GM21528 (cell line): ENCODE measurements around the gene ORAI2.

ENCODE experiments used
- ATAC-seq: cut with Tn5 transposase; IDR thresholded peaks from one replicate; pipeline ENCODE4 v1.9.1; 2021; ENCODE audit warnings: mild to moderate bottlenecking, moderate library complexity; ENCODE audit not compliant: unreplicated experiment, low FRiP score

ORAI2 gene

DNA sequence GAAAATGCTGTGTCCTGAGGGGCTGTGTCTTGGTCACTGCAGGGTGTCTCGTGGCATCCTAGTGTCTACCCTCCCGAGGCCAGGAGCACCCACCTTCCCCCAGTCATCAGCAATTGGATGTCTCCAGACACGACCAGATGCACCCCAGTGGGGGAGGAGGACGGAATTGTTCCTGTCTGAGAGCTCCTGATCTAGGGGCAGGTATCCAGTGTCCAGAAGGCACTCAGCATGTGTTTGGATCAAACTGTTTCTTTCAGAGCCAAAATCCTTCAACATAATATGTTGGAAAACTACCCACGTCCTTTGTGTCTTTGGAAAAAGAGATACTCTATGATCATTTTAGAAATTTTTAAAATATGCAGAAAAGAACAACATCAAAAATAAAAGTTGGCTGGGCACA is 20.3 kb upstream of the ORAI2 start:
- no peak for ATAC-seq

DNA sequence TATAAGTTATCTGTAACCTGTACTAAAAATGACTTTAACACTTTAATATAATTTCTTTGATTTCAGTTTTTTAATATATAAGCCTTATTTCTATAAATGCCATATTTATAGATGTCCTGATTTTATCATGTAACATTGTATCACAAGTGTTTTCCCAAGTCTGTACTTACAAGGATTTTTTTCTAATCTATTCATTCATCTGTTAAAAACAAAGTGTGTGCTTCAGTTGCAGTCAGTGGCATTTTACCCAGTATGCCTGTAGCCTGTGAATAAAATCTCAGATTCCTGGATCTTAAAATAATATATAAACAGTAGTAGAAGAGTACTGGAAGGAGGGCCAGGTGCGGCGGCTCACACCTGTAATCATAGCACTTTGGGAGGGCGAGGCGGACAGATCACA is 19.8 kb upstream of the ORAI2 start:
- ATAC-seq, result no peak

DNA sequence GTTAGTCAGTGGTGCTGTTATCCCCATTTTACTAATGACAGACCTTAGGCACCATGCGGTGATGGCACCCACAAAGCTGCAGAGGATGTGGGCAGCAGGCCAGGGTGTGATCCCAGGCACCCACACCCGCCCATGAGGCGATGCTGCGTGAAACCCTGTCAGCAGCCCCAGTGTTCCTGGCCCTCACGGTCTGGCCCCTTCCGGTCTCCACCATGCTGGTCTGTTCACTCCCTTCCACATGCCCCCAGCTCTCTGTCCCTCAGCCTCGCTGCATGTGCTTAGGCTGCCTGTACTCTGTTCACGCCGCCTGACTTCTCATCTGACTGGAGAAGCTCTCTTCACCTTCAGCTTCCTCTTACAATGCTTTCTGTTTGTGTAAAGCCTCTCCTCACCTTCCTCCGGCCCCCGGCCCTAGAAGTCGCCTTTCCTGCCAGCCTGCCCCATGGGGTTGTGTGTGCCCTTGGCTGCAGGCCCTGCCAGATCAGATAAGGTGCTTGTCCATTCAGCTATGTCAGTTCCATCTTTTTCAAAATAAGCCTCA is 17.6 kb upstream of the ORAI2 start:
- ATAC-seq, result no peak

DNA sequence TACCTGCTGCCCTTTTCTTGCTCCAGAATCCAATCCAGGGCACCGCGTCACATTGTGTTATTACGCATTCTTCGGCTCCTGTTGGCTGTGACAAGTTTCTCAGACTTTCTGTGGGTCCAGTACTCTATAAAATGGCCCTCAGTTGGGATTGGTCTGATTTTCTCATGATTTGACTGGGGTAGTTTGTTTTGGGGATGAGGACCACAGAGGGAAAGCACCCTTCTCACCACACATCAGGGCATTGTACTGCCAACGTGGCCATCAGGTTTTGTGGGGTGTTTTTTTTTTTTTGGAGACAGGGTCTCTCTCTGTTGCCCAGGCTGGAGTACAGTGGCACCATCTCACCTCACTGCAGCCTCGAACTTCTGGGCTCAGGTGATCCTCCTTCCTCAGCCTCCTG is 17.0 kb upstream of the ORAI2 start:
- no peak for ATAC-seq

DNA sequence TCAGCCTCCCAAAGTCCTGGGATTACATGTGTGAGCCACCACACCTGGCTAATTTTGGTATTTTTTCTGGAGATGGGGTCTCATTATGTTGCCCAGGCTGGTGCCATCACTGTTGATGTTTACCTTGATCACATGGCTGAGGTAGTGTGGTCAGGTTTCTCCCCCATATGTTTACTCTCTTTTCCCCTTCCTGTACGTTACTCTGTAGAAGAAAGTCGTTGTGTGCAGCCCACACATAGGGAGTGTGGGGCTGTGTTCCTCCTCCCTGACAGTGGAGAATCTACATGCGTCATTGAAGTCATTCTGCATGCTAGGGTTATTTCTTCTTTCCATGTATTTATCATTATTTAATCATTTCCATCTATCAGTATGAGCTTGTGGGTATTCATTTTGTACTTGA is 16.3 kb upstream of the ORAI2 start:
- ATAC-seq, result no peak

DNA sequence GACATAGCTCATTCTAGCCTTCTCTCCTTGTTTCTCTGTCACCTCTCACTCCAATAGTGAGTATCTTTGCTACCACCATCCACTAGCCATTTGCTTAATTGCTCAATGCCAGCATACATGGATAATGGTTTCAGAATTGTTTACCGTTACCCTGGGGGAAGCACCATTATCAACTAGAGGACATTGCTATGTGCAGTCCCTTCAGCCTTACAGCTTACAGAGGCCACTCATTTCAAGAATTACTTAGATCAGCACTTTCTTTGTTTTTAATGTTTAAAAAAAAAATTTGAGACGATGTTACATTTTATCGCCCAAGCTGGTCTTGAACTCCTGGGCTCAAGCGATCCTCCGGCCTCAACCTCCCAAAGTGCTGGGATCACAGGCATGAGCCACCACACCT is 14.8 kb upstream of the ORAI2 start:
- no peak for ATAC-seq

DNA sequence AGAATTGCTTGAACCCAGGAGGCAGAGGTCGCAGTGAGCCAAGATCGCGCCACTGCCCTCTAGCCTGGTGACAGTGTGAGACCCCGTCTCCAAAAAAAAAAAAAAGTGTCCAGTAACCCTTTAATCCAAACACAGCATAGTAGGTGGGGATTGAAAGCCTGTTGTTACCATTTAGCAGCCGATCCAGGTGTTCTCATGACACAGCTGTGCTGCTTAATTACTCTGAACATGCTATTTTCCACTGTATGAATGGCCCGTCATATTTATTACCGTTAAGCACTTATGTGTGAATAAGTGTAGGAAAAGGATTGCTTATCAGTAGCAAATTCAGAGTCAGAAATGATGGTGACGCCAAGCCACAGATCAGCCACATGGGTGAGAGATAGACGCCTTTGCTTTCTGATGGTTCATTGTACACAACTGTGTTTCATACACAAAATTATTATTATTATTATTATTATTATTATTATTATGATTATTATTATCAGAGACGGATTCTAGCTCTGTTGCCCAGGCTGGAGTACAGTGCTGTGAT is 11.6 kb upstream of the ORAI2 start:
- no peak for ATAC-seq

DNA sequence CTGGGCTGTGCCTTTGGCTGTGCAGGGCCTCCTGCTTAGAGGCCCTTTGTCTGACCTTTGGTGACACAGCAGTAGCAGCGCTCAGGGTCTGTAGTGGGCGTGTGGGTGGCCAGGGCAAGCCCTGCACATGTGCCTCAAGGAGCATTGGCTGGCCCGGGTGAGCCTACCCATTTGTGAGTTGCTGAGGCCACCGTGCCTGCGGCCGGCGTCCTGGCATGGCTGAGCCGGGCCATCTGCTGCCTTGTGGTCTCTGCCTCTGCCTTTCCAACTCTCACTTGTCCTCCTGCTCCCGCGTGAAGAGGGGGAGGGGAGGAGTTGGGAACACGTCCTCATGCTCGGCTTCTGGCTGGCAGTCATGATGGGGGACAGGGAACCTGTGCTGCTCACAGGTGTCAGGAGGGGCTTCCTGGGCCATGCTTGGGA is 9.2 kb upstream of the ORAI2 start:
- no peak for ATAC-seq

DNA sequence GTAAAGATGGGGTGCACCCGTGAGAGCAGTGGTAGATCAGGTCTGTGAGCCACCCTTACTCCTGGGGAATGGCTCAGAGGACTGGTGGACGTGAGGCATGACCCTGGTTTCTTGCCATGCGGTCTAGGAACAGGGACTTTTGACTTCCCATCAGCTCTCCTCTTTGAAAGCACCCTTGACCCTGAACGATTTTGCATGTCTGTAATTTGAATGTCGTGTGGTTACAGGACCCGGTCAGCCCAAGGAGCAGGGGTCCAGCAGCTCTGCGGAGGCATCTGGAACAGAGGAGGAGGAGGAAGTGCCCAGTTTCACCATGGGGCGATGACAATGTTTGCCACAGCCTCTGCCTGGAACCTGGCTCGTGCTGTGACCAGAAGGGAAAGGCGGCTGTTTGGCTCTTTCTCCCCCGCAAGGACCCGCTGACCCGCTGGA is 8.6 kb upstream of the ORAI2 start:
- ATAC-seq, result no peak

DNA sequence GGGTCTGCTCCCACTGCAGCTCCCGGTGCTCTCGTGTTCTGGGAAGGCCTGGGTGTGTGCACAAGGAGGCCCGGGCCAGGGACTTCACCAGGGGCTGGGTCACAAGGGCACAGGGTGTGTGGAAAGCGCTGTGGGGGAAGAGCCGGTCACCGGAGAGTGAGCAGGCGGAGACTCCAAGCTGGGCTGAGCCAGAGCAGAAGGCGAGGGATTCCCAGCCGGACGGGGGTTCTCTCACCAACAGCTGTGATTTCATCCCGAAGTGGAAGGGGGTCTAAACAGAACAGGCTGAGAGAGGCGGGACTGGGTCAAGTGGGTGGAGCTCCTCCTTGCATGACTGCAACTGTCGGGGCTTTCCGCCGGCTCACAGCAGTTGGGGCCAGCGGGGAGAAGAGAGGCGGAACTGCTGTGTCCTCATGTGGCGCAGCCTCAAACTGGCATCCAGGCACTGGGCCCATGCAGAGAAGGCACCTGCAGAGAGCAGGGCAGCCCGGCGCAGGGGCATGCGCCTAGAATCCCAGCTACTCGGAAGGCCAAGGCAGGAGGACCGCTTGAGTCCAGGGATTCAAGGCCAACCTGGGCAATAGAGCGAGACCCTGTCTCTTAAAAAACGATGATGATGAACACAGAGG is 7.6 kb upstream of the ORAI2 start:
- peak; percentile 65 for ATAC-seq

DNA sequence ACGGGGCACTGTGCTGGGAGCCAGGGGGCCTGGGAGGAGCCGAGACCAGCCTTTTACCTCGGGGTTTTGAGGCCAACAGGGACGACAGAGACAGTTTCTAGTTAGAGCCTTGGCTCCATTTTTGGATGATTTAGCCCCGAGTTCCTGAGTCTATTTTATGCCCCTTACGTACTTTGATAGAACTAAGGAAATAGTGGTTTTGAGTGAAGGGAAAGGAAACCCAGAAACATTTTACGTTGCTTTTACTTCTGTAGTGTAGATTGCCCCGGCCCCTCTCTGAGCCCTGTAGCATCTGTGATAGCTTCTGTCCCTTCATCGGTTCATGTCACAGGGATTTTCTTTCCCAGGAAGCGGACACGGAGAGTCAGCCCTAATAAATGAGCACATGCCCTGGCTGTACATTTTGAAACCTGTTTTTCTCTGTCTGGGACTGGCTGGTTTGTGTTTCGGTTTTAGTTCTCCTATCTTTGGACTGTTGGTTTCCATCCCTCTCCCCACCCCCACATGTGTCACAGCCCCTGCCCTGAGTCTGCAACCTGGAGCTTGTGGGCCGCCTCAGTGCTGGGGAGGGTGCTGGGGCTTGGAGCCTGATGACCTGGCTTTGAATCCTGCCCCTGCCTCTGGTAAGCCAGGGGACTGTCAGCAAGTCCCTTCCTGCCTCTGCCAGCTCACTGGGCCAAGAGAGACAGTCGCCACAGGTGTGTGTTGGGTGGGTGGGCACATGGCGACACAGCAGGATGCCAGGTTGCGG is 6.9 kb upstream of the ORAI2 start:
- ATAC-seq, result peak; percentile 47

DNA sequence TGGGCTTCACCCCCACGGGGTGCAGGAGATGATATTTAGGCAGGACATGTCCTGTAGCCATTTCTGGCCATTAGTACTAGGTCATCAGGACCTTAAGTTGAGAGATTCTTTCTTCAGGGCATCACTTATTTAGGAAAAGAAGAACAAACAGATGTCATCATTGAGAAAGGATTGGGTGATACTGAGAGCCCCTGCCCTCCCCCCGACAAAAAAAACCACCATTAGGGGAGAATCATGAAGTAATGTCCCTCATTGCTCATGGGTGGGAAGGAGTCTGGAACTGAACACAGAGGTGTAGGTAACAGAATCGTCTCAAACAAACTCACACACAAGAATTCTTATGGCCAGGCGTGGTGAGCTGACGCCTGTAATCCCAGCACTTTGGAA is 6.4 kb upstream of the ORAI2 start:
- no peak for ATAC-seq

DNA sequence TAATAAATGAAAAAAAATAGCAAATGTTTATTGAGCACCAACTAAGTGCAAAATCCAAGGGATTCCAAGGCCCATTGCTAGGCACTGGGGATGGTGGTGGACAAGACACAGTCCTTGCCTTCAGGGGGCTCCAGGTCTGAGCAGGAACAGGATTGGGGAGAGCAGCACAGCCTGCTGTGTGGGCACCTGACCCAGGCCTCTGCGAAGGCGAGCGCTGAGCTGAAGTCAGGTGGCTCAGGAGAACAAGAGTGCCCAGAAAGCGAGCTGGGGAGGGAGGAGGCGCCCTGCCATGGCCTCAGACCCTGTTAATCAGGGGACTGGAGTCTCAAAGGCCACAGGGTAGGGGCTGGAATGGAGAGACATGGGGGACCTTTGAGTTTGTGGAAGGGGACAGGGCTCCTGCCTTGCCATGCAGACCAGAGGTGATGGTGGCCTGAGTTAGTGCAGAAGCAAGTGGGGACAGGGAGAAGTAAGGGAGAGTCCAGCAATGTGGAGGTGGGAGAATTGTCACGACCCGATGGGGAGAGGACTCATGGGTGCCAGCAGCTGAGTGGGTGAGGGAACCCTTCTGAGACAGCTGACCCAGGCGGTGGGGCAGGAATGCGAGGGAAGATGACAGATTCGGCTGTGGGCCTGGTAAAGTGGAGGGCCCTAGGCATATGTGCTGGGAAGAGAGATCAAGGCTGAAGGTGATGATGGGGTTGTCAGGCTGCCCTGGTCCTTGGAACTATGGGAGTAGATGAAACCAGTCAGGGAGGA is 4.1 kb upstream of the ORAI2 start:
- no peak for ATAC-seq

DNA sequence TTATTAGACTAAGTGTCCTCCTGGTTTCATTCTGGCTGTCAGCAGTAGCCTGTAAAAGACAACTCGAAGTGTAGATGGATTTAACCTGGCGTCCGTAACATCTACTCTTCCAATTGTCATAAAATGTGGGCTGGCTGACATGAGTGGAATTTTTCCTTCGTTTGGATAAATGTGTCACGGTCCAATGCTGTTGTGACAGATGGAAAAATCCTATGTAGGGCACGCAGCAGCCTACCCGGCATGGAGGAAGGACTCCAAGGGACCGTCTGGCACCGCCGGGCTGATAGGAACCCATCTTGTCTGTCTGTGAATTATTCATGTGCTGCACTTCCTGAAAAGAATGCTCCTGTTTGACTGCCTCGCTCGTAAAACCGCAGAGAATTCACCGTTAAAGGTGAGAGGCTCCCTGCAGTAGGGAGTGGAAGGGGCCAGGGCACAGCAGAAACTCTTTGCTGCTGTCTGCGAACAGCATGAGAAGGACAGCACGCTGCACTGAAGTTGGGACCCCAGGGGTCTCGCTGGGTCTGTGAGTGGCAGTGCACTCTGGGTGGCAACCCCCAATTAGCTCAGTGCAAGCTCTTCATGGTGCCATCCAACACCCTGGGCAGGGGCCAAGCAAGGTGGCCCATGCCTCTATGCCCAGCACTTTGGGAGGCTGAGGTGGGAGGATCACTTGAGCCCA is 1.6 kb upstream of the ORAI2 start:
- peak; percentile 33 for ATAC-seq

DNA sequence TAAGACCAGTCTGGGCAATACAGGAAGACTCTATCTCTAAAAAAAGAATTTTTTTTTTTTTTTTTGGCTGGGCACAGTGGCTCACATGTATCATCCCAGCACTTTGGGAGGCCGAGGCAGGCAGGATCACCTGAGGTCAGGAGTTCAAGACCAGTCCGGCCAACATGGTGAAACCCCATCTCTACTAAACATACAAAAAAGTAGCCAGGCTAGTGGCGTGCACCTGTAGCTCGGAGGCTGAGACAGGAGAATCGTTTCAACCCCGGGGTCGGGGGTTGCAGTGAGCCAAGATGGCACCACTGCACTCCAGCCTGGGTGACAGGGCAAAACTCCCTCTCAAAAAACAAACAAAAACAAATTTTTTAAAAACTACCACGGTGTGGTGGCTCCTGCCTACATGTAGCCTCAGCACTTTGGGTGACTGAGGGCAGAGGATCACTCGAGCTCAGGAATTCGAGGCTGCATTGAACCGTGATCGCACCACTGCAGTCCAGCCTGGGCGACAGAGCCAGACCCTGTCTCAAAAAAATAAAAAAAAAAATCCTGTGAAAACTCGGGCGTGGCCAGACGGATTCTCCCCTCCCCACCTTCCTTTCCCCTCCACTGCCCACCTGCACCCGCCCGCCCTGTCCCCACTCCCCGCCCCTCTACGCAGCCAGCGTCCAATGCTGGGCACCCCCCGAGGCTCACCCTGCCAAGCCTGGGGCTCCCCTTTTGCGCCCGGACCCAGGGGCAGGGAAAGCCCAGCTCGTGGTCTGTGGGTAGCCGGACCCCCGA is 745 bp upstream of the ORAI2 start:
- peak; percentile 34 for ATAC-seq

DNA sequence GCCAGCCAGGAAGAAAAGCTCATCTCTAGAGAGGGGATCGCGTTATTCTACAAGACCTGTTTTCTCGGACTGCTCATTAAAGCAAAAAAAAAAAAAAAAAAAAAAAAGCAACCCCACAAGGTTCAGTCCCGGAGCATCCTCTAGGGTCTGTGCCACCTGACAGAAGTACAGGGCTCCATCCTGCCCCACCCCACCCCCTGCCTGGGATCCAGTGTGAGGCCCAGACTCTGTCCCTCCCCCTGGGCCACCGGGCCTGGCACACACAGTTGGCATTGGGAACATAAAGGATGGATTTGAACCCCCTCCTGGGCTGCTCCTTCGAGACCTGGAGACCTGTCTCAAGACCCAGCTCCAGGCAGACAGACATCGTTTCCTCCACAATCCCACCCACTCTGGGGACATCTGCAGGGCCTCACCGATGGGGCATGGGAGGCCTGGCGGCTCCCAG is 688 bp downstream of the ORAI2 start:
- ATAC-seq, result no peak

DNA sequence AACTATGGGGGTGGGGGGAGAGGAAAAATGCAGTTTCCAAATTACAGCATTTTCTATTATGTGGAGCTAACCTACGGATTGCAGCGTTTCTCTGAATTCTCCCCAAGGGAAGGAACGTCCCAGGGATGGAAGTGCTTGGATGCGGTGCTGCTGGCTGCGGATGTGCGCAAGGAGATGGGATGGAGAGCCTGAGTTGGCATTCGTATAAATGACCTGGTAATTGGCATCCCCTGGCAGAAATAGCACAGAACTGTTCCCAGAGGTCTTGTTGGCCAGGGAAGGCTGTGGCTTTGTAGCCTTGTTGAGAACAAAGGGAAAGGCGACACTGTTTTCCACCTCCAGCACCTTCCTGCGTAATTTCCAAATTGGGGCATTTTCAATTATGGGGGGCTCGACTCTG is 2.7 kb downstream of the ORAI2 start:
- no peak for ATAC-seq

DNA sequence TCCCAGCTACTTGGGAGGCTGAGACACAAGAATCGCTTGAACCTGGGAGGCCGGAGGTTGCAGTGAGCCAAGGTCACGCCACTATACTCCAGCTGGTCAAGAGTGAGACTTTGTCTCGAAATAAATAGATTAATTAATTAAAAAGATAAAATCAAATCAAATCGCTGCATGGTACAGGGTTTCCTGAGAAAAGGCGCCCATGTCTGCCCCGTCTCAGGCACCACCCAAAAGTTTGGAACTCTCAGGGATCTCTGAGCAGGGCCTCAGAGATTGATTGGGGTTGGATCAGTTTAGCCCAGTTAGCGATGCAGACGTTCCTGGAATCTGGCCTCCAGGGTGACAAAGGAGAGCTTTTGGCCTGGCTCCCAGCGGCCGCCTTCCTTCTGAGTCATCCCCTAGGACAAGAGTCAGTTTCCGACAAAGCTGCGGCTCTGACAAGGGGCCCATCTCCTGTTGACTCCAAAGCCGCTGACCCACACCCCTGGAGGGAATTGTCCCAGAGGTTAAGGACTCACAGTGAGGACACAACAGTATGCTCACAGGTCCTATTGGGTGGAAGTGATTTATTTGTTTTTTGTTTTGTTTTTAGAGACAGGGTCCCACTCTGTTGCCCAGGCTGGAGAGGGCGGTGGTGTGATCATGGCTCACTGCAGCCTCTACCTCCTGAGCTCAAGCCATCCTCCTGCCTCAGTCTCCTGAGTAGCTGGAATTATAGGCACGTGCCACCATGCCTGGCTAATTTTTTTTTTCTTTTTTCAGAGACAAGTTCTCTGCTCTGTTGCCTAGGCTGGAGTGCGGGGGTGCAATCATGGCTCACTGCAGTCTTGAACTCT is 6.8 kb downstream of the ORAI2 start:
- no peak for ATAC-seq
